Stimulated activated CD8-positive, alpha-beta memory T cell treated with anti-CD3 and anti-CD28 coated beads, Interleukin-4, amount 100 ng/mL, for 4 hours (primary cell): ENCODE data around the gene PDE6D.

ENCODE experiments used
- DNase-seq, 2 donors: peaks; one replicate each; pipeline ENCODE4 v3.0.0-alpha.2; 2020; ENCODE audit warnings: low read depth in 2 of 2, low spot score in 1 of 2

PDE6D gene

DNA sequence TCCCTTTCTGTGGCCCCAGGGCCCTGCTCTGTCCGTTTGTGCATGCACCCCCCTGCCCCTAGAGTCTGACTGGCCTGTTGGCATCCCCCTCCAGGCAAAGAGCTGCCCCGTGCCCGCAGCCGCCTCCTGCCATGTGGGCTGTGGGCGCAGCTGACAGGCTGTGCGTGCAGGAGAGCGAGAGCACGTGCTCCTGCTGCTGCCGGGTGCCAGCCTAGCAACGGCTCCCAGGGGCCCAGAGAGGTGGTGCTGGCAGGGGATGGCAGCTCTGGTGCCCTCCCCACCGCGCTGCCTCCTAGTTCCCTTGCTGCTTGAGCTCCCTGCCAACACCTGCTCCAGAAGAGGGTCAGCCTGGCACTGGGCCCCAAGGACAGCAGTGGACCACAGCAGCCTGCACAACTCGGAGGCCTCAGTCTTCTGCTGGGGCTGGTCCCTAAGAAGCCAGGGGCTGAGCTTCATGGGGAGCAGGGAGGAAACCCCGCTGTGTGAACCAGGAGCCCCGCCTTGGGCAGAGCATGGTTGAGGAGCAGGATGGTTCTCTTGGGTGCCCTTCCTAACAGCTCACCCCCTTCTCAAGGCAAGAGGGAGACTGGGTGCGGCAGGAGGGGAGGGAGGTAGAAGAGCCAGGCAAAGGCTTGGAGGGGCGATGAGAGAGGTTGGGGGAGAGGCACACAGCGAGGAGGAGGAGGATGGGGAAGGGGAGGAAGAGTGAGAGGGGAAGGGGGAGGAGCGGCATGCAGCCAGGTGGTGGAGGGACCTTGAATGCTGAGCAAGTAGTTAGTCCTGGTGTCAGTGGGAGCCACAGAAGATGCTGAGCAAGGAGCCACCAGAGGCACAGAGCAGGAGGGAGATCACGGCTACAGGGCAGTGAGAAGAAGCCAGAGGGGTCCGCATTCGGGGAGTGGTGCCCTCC is 96.5 kb downstream of the PDE6D start:
- no peak for DNase-seq

DNA sequence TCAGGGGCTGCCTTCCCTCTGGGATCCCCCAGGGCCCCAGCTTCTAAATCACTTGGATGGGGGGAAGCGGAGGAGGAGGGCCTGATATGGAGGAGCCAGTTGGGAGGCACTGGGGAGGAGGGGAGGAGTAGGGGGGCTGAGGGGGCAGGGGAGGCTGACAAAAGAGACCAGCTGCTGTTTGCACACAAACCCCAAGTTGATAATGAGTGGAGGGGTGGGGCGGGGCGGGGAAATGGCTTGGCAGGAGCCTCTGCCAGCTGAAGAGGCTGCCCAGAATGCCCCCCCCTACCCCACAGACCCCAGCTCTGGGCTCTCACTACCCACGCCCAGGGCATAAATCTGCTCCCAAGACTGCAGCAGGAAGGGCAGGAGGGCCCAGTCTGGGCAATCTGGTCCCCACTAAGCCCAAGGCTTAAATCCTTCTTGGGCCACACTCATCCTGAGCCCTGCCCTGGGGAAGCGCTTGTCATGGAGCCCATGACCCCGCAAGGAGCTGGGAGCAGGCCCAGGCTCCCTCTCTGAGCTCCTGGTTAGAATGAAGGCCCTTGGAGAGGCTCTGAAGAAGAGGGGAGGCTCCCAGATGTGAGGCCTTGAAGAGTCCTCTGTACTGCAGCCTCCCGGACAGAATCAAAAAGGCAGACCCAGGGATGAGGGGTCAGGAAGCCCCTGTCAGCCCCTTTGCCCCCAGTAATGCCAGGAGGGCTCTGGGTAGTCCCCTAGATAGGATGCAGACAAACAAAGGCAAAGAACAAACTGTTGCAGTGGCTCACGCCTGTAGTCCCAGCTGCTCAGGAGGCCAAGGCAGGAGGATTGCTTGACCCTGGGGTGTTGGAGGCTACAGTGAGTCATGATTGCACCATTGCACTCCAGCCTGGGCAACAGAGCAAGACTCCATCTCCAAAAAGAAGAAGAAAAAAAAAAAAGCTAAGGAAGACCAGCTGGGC is 97.5 kb downstream of the PDE6D start:
- no peak for DNase-seq

DNA sequence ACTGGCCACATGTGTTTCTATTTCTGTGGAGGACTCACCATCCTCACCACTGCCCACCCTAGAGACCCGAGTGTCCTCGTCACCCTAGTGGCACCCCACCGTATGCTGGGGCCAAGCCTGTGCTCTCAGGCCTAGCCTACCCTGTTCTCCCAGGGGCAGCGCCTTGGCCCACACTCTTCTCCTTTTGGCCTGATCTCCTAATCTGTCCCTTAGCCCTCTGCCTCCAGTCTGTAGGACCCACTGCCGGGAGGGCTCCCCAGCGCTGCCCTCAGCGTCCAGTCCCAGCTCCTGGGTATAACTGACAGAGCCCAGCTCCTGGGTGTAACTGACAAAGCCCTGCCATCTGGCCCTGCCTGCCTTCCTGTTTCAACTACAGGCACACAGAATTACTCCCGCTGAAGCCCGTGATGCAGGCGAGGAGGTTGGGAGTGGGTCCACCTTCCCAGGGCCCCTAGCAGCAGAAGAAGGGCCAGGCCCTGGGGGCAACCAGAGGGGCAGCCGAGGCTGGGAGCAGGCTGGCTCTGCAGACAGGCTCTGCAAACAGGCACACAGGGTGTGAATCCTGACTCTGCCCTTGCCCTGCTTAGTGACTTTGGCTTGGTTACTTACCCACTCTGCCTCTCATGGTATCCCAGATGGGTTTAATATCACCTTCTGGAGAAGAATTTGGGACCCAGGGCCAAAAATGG is 98.3 kb downstream of the PDE6D start:
- no peak for DNase-seq
